C4-2B (cell line): ENCODE results near the gene KIZ.

Experiments
- CTCF ChIP-seq: fragments of 450-650 bp; conservative IDR thresholded peaks from 2 replicates; pipeline ENCODE4 v1.5.1; 2017; ENCODE audit warnings: mild to moderate bottlenecking
- ZFX ChIP-seq: fragments of 450-650 bp; IDR thresholded peaks from 2 replicates; pipeline ENCODE4 v1.6.1; 2017

DNA sequence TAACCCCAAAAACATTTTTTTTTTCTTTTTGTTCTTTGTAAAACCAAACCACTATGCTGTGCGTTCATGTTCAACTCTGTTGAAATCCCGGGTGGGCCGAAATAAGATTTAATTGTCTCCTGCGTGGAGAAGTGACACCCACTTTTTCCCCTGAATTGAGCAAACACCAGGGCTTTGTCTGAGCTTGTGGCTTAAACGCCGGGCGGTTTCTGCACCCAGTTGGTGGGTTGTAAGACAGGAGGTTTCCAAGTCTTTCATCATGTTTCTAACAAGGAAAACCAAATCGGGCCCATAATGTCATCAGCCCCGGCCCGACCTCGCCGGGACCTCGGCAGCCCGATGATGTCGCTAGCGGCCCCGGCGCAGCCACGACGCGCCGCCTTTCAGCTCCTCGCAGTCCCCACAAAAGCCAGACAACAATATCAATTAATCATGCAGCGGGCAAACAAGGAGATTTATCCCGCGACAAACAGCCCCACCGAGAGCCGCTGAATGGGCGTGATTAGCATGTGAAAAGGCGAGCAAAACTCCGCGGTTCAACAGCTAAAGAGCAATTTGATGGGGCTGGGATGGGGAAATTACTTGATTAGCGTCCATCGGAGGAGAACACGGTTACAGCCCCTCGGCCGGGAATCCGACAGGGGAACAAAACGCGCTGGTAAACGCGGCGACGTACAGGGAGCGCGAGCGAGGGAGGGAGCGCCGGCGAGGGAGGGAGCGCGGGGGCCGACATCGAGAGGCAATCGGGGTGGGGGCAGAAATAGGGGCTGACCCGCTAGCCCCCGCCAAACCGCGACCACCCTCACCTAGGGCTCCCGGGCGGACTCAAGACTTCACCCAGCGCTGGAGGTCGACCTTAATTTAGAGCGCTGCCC, 25.1 kb upstream of the KIZ start:
- TF ChIP-seq CTCF: no peak
- TF ChIP-seq ZFX: no peak
